Embryonic facial prominence (tissue), 1 donor: ENCODE measurements around the gene HUS1.
"Not testable (repeated sequence)": the region's sequence is repeated elsewhere in the genome, so short reads cannot be mapped to it uniquely, and the experiment has no call there.

Experiments
- DNase-seq: peaks from one replicate; pipeline ENCODE4 v3.0.0-alpha.2; 2016; ENCODE audit errors: extremely low spot score

HUS1 gene

GRCh38 chr7:47923081-47923875, 56.1 kb downstream of the HUS1 start:
- DNase-seq: not testable (repeated sequence)

- DNase-seq: not testable (repeated sequence)
Measured at GRCh38 chr7:47916514-47916913, 62.9 kb downstream of the HUS1 start.

- no peak for DNase-seq
Measured at GRCh38 chr7:47915616-47915976, 63.8 kb downstream of the HUS1 start.

GRCh38 chr7:47914717-47915615, 64.4 kb downstream of the HUS1 start:
- no peak for DNase-seq
